OCI-M2 (cell line): ENCODE measurements around the gene TRPV6.

Experiments
- DNase-seq: peaks from one replicate; lab custom pipeline; 2025; ENCODE audit not compliant: unreplicated experiment; lab: John Stamatoyannopoulos, UW

Gene TRPV6

GRCh38 chr7:142855114-142855743 lies 30.3 kb downstream of the TRPV6 start:
- no peak for DNase-seq

GRCh38 chr7:142854372-142855113 lies 31.0 kb downstream of the TRPV6 start, which contains the start of gene EPHB6:
EPHB6 (plus strand) TSS chr7:142855076; CDS start chr7:142863228, 8,152 bp downstream.
- no peak for DNase-seq

GRCh38 chr7:142853739-142854371 lies 31.7 kb downstream of the TRPV6 start:
- peak; percentile 89 for DNase-seq

- no peak for DNase-seq
Observed at GRCh38 chr7:142851919-142852318, 33.6 kb downstream of the TRPV6 start.

GRCh38 chr7:142851269-142851668 lies 34.3 kb downstream of the TRPV6 start:
- DNase-seq, result no peak

- DNase-seq, result no peak
Observed at GRCh38 chr7:142847353-142847752, 38.2 kb downstream of the TRPV6 start.

- DNase-seq, result no peak
Observed at GRCh38 chr7:142842251-142842766, 43.2 kb downstream of the TRPV6 start.

- no peak for DNase-seq
Observed at GRCh38 chr7:142838461-142839213, 46.9 kb downstream of the TRPV6 start.

GRCh38 chr7:142836426-142836825 lies 49.1 kb downstream of the TRPV6 start:
- DNase-seq, result no peak

- no peak for DNase-seq
Observed at GRCh38 chr7:142835487-142835886, 50.1 kb downstream of the TRPV6 start.

- no peak for DNase-seq
Observed at GRCh38 chr7:142833174-142834048, 52.1 kb downstream of the TRPV6 start.

GRCh38 chr7:142832417-142832816 lies 53.1 kb downstream of the TRPV6 start:
- no peak for DNase-seq

GRCh38 chr7:142827951-142828500 lies 57.5 kb downstream of the TRPV6 start:
- no peak for DNase-seq

- DNase-seq, result no peak
Observed at GRCh38 chr7:142822714-142823113, 62.8 kb downstream of the TRPV6 start.
